ENCODE results near the gene CORO2A.

- no peak for TF ChIP-seq CTCF (IDR thresholded peaks at IDR 0.05; ENCODE audit: extremely low read depth in 1 of 2, insufficient read depth in 1 of 2, low read depth in 1 of 2, low read length in 2 of 2)
- no peak for TF ChIP-seq POLR2AphosphoS5 (IDR thresholded peaks at IDR 0.05; ENCODE audit: insufficient read depth, low read depth, low read length)
- no peak for TF ChIP-seq POLR2A (IDR thresholded peaks at IDR 0.05; ENCODE audit: low read depth, low read length)
- no peak for TF ChIP-seq EZH2 (IDR thresholded peaks at IDR 0.05; ENCODE audit: borderline replicate concordance, low read depth, low read length, severe bottlenecking)
- TF ChIP-seq MAX (IDR thresholded peaks at IDR 0.05; ENCODE audit: insufficient read depth, insufficient read length), result no peak
- no peak for TF ChIP-seq JUN (IDR thresholded peaks at IDR 0.05; ENCODE audit: borderline replicate concordance, insufficient read depth, insufficient read length, low read depth)
- TF ChIP-seq GATA2 (IDR thresholded peaks at IDR 0.05; ENCODE audit: insufficient read depth, insufficient read length, low read depth, low read length), result no peak
- TF ChIP-seq MYC (IDR thresholded peaks at IDR 0.05; ENCODE audit: low read depth, low read length), result no peak
Observed at GRCh38 chr9:98081477-98082219, 110.8 kb downstream of the CORO2A start.
